Bronchial epithelial cell (primary cell): ENCODE results near the gene AGR2. TPM values are rescaled to one million over a fixed set of nuclear protein-coding genes. Genes with fewer than 3 reads are reported as not detected.
"Not testable (repeated sequence)": the region's sequence is repeated elsewhere in the genome, so short reads cannot be mapped to it uniquely, and the experiment has no call there.

ENCODE experiments used
- DNase-seq: peaks from one replicate; pipeline ENCODE4 v3.0.0-alpha.2; 2010; ENCODE audit warnings: low read depth
- FAIRE-seq: peaks from 2 replicates; lab custom pipeline; 2011; peaks lifted over from hg19 to GRCh38; lab: Jason Lieb, UNC
- H3K27me3 ChIP-seq: 2 replicates; pipeline ENCODE4 v1.5.1; 2011; ENCODE audit warnings: low read length; ENCODE audit not compliant: control insufficient read depth, insufficient read depth
- H3K36me3 ChIP-seq: 2 replicates; pipeline ENCODE4 v1.5.1; 2011; ENCODE audit warnings: low read length; ENCODE audit not compliant: control insufficient read depth, insufficient read depth
- H3K4me3 ChIP-seq: 2 replicates; pipeline ENCODE4 v1.5.1; 2011; ENCODE audit warnings: mild to moderate bottlenecking, low read depth, low read length, control low read depth
- CTCF ChIP-seq: IDR thresholded peaks from 2 replicates; pipeline ENCODE4 v1.5.1; 2011; ENCODE audit warnings: mild to moderate bottlenecking, moderate library complexity, low read length, control low read depth, inconsistent platforms; ENCODE audit not compliant: insufficient read depth, severe bottlenecking
- total RNA-seq: library from RNA; depleted of rRNA; stranded (reverse); fragments of >200 nt; gene quantifications from 2 replicates; pipeline ENCODE4 v1.2.1, GENCODE V29; 2014

AGR2 gene
- 118 and 163 TPM in 2 replicates for total RNA-seq

DNA sequence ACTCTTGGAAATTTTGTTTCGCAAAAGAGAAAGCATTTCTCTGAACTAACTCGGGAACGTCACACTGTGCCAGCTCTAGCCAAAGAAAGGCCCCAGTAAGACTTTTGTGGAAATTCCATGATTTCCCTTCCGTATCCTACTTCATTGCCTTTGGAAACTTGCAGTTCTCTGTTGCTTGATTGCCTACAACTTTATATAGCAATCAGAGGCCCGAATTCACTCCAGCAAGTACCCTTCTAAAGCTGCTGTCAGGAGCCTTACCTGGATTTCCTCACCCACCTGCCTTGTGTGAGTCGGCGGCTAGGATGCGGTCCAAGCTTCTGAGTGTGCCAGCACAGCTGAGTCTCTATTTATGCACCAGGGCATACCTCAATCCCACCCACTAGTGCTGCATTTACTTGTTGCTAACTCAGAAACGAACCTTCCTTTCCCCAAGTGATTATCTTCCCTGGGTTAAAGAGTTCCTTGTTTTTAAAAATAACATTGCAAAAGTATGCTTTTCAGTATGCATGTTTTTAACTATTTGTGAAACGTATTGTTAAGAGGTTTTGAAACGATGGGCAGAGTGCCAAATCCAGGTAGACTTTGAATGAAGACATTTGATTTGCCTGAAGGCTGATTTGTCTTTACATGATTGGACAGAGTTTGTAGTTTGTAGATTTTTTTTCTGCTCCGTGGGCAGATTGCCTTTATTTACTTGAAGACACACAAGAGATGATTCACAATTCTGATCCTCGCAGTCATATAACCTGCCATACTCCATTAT is at the start of gene AGR2:
AGR2 (minus strand) TSS at position 326 of the 766 bp plus-strand sequence. CDS start 3,203 bp downstream, outside the sequence.
- H3K4me3 ChIP-seq: peak within 1 kb of the TSS; percentile 44
- no peak for TF ChIP-seq CTCF
- peaks cover 2% of the 10 kb centered on the region for H3K36me3 ChIP-seq
- DNase-seq (peak; percentile 98), FAIRE-seq (peak; percentile 79)
- H3K27me3 ChIP-seq: no peaks in the 10 kb centered on the region

- not testable (repeated sequence) for FAIRE-seq, H3K36me3 ChIP-seq, H3K4me3 ChIP-seq, DNase-seq, H3K27me3 ChIP-seq
These were observed 48.4 kb upstream of the AGR2 start for GRCh38 chr7:16853189-16853588.

DNA sequence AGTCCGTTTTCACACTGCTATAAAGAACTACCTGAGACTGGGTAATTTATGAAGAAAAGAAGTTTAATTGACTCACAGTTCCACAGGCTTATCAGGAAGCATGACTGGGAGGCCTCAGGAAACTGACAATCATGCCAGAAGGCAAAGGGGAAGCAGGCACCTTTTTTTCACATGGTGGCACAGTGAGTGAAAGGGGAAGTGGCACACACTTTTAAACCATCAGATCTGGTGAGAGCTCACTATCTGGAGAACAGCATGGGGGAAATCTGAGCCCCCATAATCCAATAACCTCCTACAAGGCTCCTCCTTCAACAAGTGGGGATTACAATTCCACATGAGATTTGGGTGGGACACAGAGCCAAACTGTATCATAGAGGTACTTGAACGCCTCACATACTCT is 47.0 kb upstream of the AGR2 start:
- Histone ChIP-seq H3K27me3 (no peaks in the 10 kb centered on the region), H3K4me3 (no peak overlapping the region), H3K36me3 (no peaks in the 10 kb centered on the region)
- FAIRE-seq (no peak), DNase-seq (peak; percentile 18)
- TF ChIP-seq CTCF: no peak

DNA sequence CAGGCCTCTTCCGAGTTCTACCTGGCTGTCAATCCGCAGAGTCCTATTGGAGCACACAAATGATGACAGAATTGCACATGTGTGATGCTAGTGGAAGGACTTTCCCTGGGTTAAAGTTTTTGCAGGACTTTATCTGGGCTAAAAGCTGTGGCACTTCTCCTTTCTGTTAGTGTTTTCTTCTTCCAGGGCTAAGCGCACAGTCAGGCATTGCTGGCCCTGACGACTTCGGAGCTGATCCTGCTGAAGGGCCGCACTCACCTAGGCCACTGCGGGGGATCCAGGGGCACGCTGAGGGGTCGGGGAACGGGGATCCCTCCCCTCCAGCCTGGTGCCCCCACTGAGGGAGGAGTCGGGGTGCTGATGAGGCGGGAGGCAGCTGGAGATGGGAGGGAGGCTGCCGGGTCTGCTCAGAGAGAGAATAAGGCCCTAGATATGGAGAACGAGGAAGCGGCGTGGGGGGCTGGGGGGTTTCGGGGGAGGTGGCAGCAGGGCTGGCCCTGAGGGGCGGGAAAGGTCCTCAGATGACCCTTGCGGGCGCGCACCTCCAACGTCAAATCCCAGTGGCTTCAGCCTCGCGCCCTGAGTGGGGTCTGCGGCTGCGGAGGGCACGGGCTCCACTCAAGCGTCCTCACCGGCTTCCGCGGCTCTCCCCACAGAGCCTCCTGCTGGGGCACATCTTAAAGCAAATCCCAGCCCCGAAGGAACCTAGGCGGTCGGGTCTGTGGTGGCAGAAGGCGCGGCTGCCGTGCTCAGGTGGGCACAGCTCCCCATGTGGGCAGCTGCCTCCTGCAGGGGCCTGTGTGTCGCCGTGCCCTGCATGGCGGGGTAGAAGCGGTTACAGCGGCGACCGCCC is 46.0 kb upstream of the AGR2 start:
- FAIRE-seq: no peak

GRCh38 chr7:16849296-16850148 is 44.7 kb upstream of the AGR2 start:
- FAIRE-seq (no peak), DNase-seq (no peak)
- TF ChIP-seq CTCF: no peak

More for the DNA sequence above, 46.0 kb upstream of the AGR2 start:
- Histone ChIP-seq H3K27me3 (no peaks in the 10 kb centered on the region), H3K36me3 (no peaks in the 10 kb centered on the region), H3K4me3 (no peak overlapping the region)
- no peak for TF ChIP-seq CTCF
- no peak for DNase-seq

More at GRCh38 chr7:16849296-16850148, 44.7 kb upstream of the AGR2 start:
- H3K36me3 ChIP-seq: no peaks in the 10 kb centered on the region
- no peak overlapping the region for H3K4me3 ChIP-seq
- no peaks in the 10 kb centered on the region for H3K27me3 ChIP-seq
